ENCODE measurements around the gene ACSF2. TPM values are rescaled to one million over a fixed set of nuclear protein-coding genes. Genes with fewer than 3 reads are reported as not detected.

The ACSF2 gene
- polyA plus RNA-seq, 1 of the 3 experiments (the other 2 are of a cell fraction), result 46.6 TPM

- H3K9me2 ChIP-seq, result no peaks in the 10 kb centered on the region
- no peaks in the 10 kb centered on the region for H3K36me3 ChIP-seq (replicated peaks in 1 of 2; ENCODE audit: control insufficient read depth in 1 of 2, insufficient read depth in 2 of 2, low read length in 1 of 2)
- DNase-seq, result no peak
- peaks cover 0 to 10% of the 10 kb centered on the region in 2 experiments; a peak in 1 of 4 replicates for H3K4me1 ChIP-seq (ENCODE audit: control insufficient read depth in 1 of 2, insufficient read depth in 2 of 2, low read depth in 1 of 2, low read length in 1 of 2)
- H3K9me3 ChIP-seq, result no peaks in the 10 kb centered on the region
- H3K79me2 ChIP-seq (ENCODE audit: insufficient read depth), result peaks cover 9% of the 10 kb centered on the region; the same call in 1 of the 2 replicates
- 91% methylated on average over 6 of the region's 6 CpGs for WGBS (ENCODE audit: low lambda C conversion rate)
- H3K27me3 ChIP-seq (ENCODE audit: insufficient read depth), result no peaks in the 10 kb centered on the region
- peaks cover 3% of the 10 kb centered on the region for H3F3A ChIP-seq (replicated peaks; ENCODE audit: insufficient read depth)
- ChIA-PET POLR2A (no interaction called here), CTCF (interaction anchor here (1.0 to 1.3 kb wide), 3 partner anchors 33 to 83 kb away, joined by 3 to 4 read pairs (median 3); no protein-coding TSS in a partner anchor)
- no peak overlapping the region for H3K4me3 ChIP-seq (ENCODE audit: low read depth in 2 of 2, low read length in 1 of 2)
- no peak overlapping the region for H3K9ac ChIP-seq
- no peak overlapping the region for H3K27ac ChIP-seq (ENCODE audit: low read depth in 2 of 2, low read length in 1 of 2)
- no peak overlapping the region for H3K4me2 ChIP-seq
- peaks cover 9% of the 10 kb centered on the region; the same call in 1 of the 2 replicates for H4K20me1 ChIP-seq (ENCODE audit: insufficient read depth)
- H2AFZ ChIP-seq (ENCODE audit: low read depth), result no peak overlapping the region
- TF ChIP-seq TAF1 (IDR thresholded peaks at IDR 0.05; ENCODE audit: borderline replicate concordance, low read depth, low read length) (no peak), POLR2AphosphoS5 (IDR thresholded peaks at IDR 0.05; ENCODE audit: low read depth, low read length) (no peak), SMC3 (IDR thresholded peaks at IDR 0.05; ENCODE audit: low read depth, low read length) (no peak), MAX (IDR thresholded peaks at IDR 0.05; ENCODE audit: low read depth) (no peak), NFIC (IDR thresholded peaks at IDR 0.05; ENCODE audit: borderline replicate concordance) (no peak), REST (IDR thresholded peaks at IDR 0.05; ENCODE audit: low read depth, low read length) (no peak), TCF12 (IDR thresholded peaks at IDR 0.05) (no peak), GABPA (IDR thresholded peaks at IDR 0.05; ENCODE audit: low read depth) (no peak), RCOR1 (IDR thresholded peaks at IDR 0.05; ENCODE audit: low read length) (no peak), MXI1 (IDR thresholded peaks at IDR 0.05; ENCODE audit: low read depth, low read length) (no peak), FOXM1 (IDR thresholded peaks at IDR 0.05; ENCODE audit: low read depth) (no peak), RAD21 (IDR thresholded peaks at IDR 0.05; ENCODE audit: low read length) (no peak), RFX5 (IDR thresholded peaks at IDR 0.05; ENCODE audit: low read length) (no peak), RXRA (IDR thresholded peaks at IDR 0.05; ENCODE audit: borderline replicate concordance, low read depth) (no peak), JUND (IDR thresholded peaks at IDR 0.05) (no peak), CTCF (IDR thresholded peaks at IDR 0.05) (no peak), FOSL2 (IDR thresholded peaks at IDR 0.05; ENCODE audit: borderline replicate concordance, low read depth) (no peak), GATA2 (CRISPR knock-in tag; IDR thresholded peaks at IDR 0.05) (no peak)
These were observed 19.1 kb downstream of the ACSF2 start for GRCh38 chr17:50444841-50445715.

Measured in SK-N-SH (cell line).